ENCODE measurements around the gene EPS8L1. TPM values are rescaled to one million over a fixed set of nuclear protein-coding genes. Genes with fewer than 3 reads are reported as not detected.

Gene EPS8L1
- total RNA-seq, 1 donor, result 0.63 TPM

DNA sequence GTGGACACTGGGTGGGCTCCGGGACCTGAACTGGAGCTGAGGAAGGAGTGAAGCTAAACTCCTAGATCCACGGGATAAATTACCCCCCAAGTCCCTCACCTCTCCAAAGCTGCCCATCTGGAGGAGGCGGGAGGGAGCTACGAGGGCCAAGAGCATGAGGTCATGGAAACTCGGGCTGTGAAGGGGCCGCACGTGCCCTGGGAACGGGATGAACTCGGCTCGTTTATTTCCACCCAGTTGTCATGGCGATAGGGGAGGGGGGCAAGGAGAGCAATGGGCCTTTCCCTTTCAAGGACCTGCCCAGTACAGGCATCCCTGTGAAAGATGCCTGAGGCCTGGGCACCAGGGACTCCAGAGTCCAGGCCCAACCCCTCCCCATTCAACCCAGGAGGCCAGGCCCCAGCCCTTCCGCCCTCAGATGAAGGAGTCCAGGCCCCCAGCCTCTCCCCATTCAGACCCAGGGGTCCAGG is 37.9 kb downstream of the EPS8L1 start:
- no peak overlapping the region for H3K4me3 ChIP-seq (ENCODE audit: low read depth, low read length)
- TF ChIP-seq, protein P1, sequence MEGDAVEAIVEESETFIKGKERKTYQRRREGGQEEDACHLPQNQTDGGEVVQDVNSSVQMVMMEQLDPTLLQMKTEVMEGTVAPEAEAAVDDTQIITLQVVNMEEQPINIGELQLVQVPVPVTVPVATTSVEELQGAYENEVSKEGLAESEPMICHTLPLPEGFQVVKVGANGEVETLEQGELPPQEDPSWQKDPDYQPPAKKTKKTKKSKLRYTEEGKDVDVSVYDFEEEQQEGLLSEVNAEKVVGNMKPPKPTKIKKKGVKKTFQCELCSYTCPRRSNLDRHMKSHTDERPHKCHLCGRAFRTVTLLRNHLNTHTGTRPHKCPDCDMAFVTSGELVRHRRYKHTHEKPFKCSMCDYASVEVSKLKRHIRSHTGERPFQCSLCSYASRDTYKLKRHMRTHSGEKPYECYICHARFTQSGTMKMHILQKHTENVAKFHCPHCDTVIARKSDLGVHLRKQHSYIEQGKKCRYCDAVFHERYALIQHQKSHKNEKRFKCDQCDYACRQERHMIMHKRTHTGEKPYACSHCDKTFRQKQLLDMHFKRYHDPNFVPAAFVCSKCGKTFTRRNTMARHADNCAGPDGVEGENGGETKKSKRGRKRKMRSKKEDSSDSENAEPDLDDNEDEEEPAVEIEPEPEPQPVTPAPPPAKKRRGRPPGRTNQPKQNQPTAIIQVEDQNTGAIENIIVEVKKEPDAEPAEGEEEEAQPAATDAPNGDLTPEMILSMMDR (IDR thresholded peaks at IDR 0.05; ENCODE audit: insufficient read depth, low read length), result no peak
- peak; percentile 86 for DNase-seq (ENCODE audit: low read depth)

DNA sequence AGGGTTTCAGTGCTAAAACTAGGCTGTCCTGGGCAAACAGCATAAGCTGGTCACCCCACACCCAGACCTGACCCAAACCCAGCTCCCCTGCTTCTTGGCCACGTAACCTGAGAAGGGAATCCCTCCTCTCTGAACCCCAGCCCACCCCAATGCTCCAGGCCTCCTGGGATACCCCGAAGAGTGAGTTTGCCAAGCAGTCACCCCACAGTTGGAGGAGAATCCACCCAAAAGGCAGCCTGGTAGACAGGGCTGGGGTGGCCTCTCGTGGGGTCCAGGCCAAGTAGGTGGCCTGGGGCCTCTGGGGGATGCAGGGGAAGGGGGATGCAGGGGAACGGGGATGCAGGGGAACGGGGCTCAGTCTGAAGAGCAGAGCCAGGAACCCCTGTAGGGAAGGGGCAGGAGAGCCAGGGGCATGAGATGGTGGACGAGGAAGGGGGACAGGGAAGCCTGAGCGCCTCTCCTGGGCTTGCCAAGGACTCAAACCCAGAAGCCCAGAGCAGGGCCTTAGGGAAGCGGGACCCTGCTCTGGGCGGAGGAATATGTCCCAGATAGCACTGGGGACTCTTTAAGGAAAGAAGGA is 39.0 kb downstream of the EPS8L1 start:
- DNase-seq (ENCODE audit: low read depth), result no peak
- H3K4me3 ChIP-seq (ENCODE audit: low read depth, low read length), result peak overlapping the region; percentile 98
- TF ChIP-seq, protein P1 (IDR thresholded peaks at IDR 0.05; ENCODE audit: insufficient read depth, low read length), result no peak

- DNase-seq (ENCODE audit: low read depth), result peak; percentile 74
Observed at GRCh38 chr19:55115446-55116065, 39.9 kb downstream of the EPS8L1 start.

GRCh38 chr19:55116232-55116858 is 40.7 kb downstream of the EPS8L1 start:
- TF ChIP-seq, protein P1 (IDR thresholded peaks at IDR 0.05; ENCODE audit: insufficient read depth, low read length), result no peak
- DNase-seq (ENCODE audit: low read depth), result peak; percentile 68

More at GRCh38 chr19:55115446-55116065, 39.9 kb downstream of the EPS8L1 start:
- peak overlapping the region; percentile 98 for H3K4me3 ChIP-seq (ENCODE audit: low read depth, low read length)
- TF ChIP-seq, protein P1 (IDR thresholded peaks at IDR 0.05; ENCODE audit: insufficient read depth, low read length), result no peak

DNA sequence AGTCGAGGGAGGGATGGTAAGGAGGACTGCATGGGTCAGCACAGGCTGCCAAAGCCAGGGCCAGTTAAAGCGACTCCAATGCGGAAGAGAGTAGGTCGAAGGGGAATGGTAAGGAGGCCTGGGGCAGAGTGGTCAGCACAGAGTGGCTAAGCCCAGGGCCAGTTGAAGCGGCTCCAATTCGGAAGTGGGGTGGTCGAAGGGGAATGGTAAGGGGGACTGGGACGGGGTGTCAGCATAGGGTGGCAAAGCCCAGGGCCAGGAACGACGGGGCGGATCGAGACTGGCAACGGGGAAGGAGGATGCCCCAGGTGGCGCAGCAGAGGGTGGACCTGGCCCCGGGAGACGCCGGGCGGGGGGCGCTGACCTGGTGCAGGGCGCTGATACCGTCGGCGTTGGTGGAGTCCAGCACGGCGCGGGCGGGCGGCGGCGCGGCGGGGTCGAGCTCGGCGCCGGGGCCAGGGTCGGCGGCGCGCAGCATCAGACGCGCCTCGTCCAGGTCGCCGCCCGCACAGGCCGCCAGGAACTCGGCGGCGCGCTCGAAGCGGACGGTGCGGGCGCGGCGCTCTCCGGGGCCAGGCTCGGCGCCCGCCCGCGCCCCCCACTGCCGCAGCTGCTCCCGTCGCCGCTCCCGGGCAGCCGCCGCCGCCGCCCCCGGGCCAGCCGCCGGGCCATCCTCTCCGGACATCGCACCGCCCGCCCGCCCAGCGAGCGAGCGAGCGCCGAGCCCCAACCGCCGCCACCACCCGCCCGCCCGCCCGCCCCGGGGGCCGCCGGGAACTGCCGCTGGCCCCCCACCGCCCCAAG is 41.4 kb downstream of the EPS8L1 start, which contains the start of gene PPP1R12C:
TSS of gene PPP1R12C (minus strand) at position 779 of the 804 bp plus-strand sequence. CDS start at position 685, 94 bp downstream.
- DNase-seq (ENCODE audit: low read depth), result peak; percentile 5
- peak within 1 kb of the TSS; percentile 98 for H3K4me3 ChIP-seq (ENCODE audit: low read depth, low read length)
- TF ChIP-seq, protein P1 (IDR thresholded peaks at IDR 0.05; ENCODE audit: insufficient read depth, low read length), result no peak

More at GRCh38 chr19:55116232-55116858, 40.7 kb downstream of the EPS8L1 start:
- H3K4me3 ChIP-seq (ENCODE audit: low read depth, low read length), result peak overlapping the region; percentile 98

DNA sequence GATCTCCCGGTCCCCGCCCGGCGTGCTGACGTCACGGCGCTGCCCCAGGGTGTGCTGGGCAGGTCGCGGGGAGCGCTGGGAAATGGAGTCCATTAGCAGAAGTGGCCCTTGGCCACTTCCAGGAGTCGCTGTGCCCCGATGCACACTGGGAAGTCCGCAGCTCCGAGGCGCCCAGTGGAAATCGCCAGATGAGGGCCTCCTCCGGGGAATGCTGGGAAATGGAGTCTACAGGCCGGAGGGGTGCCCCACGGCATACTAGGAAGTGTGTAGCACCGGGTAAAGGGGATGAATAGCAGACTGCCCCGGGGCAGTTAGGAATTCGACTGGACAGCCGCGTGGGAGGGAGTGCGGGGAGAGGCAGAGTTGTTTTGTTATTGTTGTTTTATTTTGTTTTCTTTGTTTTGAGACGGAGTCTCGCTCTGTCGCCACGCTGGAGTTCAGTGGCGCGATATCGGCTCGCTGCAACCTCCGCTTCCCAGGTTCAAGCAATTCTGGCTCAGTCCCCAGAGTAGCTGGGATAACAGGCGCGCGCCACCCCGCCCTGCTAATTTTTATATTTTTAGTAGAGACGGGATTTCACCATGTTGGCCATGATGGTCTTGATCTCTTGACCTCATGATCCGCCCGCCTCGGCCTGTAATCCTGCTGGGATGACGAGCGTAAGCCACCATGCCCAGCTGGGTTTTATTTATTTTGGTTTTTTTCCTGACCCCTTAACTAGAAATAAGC is 42.2 kb downstream of the EPS8L1 start:
- TF ChIP-seq, protein P1 (IDR thresholded peaks at IDR 0.05; ENCODE audit: insufficient read depth, low read length), result no peak
- H3K4me3 ChIP-seq (ENCODE audit: low read depth, low read length), result peak overlapping the region; percentile 71

More for the DNA sequence above, 42.2 kb downstream of the EPS8L1 start:
- DNase-seq (ENCODE audit: low read depth), result peak; percentile 98

Data from fibroblast of the aortic adventitia (primary cell).